Nucleus accumbens (tissue), 56 donors: ENCODE measurements around the gene SCAF8.
"Not testable (repeated sequence)": the region's sequence is repeated elsewhere in the genome, so short reads cannot be mapped to it uniquely, and the experiment has no call there.

Experiments
- DNase-seq, 56 donors: peaks; one replicate each; lab custom pipeline; 2025; lab: John Stamatoyannopoulos, UW

SCAF8 gene, protein sequence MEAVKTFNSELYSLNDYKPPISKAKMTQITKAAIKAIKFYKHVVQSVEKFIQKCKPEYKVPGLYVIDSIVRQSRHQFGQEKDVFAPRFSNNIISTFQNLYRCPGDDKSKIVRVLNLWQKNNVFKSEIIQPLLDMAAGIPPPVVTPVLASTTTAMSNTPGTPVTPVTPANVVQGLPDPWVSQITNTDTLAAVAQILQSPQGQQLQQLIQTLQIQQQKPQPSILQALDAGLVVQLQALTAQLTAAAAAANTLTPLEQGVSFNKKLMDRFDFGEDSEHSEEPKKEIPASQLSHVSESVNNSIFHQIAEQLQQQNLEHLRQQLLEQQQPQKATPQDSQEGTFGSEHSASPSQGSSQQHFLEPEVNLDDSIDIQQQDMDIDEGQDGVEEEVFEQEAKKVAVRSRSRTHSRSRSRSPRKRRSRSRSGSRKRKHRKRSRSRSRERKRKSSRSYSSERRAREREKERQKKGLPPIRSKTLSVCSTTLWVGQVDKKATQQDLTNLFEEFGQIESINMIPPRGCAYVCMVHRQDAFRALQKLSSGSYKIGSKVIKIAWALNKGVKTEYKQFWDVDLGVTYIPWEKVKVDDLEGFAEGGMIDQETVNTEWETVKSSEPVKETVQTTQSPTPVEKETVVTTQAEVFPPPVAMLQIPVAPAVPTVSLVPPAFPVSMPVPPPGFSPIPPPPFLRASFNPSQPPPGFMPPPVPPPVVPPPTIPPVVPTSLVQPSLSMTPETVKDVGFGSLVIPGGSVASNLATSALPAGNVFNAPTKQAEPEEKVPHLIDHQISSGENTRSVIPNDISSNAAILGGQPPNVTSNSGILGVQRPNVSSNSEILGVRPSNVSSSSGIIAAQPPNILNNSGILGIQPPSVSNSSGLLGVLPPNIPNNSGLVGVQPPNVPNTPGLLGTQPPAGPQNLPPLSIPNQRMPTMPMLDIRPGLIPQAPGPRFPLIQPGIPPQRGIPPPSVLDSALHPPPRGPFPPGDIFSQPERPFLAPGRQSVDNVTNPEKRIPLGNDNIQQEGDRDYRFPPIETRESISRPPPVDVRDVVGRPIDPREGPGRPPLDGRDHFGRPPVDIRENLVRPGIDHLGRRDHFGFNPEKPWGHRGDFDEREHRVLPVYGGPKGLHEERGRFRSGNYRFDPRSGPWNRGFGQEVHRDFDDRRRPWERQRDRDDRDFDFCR (N-terminal part only)

DNA sequence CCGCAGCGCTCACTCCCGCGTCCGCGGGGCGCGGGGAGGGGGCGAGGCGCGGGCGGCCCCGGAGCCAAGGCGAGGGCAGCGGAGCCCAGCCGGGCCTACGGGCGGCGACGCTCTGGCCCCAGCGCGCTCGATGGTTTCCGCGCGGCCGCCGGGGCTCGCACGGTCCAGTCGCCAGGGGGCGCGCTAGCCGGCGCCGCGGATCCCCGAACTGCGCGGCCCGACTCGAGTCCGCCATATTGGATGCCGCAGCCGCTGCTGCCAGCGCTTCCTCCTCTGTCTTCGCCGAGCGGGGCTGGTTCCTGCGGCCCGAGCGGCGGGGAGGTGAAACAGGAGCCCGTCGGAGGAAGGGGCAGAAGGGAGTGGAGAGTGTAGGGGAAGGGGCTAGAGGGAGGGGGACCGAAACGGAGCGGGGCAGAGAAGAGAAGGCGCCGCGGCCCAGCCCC lies at the start of gene SCAF8:
TSS of gene SCAF8 (plus strand) at position 234 of the 443 bp plus-strand sequence. CDS start 485 bp downstream, outside the sequence.
- DNase-seq = peak in 54 of 56 donors; percentile 31 to 93 (median 77)

DNA sequence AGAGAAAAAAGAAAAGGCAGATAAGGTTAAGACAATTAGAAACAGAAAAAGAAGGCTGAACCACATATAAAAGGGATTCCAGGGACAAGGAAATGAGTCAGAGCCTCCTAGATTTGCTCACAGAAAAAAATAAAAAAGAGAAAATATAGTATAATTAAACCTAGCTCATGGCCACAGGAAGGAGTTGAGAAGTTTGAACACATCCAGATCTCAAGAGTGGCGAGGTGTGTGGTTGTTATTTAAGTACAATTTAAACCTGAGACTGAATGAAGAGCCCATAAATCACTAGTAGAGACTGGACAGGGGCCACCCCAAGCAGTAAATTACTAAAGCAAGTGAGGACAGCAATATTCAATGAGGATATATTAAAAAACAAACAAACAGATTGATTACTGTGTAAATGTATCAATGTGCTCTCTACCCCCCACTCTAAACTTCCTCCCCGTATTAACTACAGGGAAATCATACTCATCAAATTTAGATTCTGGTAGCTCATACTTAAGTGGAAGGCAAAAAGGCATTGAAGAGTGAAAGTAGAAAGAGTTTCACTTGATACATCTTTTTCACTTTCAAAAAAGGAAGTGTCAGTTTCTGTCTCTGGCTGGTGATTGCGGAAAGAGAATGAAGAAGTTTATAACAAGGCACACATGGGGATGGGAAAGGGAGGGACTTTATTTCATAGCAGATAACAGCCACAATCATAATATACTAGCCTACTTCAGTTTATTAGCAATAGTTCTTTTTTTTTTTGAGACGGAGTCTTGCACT lies 49.3 kb upstream of the SCAF8 start:
- DNase-seq = no peak

DNA sequence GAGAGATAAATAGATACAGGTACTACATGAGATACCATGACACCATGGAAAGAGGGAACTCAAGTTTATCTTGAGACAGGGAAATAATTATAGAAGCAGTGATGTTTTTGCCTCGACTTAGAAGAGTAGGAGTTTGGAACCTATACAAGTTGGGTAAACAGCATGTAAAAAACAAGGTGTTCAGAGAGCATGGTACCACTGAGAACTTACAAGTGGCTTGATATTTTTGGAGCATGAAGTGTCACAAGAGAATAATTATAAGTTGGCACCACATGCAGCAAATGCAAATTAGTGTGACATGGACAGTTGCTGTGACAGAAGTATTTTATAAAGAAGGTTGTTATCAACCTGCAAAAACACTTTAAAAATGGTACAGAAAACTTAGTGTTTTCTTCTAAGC lies 47.1 kb upstream of the SCAF8 start:
- DNase-seq = no peak

DNA sequence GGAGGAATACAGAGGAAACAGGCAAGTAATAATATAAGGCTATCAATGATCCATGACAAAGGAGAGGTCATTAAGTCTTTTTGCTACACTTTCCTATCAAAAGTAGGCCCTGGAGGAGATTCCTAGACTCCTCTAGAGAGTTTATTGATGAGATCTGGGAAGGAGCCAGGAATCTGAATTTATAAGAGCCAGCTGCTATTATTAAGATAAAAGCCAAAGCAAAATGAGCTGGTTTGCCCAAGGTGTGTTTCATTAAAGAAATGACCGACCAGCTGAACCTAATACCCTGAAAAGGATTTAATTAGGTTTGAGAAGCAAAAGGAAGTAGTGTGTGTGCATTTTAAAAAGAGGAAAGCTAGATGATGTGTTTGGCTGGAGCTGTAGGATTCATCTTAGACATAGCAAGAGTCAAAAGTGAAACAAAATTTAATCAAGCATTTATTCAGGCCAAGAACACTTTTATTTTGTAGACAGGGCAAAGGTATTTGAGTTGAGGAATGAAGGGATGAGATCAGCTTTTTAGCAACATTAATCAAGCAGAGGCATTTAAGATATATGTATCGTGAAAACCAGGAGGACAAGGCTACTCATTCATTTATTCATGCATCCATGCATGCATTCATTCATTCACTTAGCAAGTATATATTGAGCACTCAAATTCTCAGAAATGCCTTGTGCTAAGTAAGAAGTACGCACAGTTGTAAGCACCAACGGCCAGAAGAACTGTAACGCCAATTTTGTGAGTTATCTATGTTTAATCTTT lies 43.5 kb upstream of the SCAF8 start:
- no peak for DNase-seq

DNA sequence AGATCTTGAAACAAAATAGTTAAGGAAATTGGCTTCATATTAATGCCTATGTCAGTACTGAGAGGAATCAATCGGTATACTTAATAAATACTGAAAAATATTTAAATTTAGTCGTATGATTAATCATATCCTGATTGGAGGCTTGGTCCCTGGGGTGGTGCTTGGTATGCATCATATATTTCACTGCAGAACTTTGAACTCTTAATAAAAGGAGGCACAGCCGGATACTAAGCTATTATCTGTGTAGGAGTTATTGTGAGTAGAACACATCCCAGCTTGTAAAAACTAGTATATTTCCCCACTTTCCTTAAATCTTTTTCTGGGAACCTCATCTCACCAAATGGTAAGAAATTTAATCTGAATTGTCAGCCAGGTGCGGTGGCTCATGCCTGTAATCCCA lies 42.4 kb upstream of the SCAF8 start:
- no peak for DNase-seq

DNA sequence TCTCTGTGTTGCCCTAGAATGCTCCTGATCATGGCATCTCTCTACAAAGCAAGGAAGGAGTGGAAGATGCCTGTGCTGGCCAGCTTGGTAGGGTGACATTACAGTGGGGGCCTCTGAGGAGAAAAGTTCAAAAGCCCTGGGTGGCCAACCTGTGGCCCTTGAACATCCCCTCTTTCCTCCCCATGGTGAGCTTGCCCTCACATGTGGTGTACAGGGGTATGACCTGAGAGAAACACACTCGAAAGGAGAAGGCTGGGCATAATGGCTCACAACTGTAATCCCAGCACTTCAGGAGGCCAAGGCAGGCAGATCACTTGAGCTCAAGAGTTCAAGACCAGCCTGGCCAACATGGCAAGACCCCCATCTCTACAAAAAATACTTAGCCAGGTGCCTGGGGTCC lies 36.6 kb upstream of the SCAF8 start:
- no peak for DNase-seq

DNA sequence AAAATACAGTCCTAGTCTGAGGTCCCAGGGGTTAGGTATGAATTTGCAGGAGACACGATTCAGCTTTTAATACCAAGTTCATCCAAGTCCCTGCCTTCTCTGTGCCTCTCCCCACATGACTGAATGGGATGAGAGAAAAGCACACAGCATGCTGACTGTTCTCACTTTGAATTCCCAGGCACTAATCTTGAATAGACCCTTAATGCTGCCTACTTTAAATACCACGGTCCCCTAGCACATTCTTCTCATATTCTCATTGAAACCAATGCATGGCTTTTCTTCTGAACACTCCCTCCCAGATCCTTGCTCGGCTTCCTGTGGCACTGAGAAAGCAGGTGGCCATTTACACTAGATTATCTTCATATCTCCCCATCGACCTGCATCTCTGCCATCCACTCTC lies 30.1 kb upstream of the SCAF8 start:
- no peak for DNase-seq

DNA sequence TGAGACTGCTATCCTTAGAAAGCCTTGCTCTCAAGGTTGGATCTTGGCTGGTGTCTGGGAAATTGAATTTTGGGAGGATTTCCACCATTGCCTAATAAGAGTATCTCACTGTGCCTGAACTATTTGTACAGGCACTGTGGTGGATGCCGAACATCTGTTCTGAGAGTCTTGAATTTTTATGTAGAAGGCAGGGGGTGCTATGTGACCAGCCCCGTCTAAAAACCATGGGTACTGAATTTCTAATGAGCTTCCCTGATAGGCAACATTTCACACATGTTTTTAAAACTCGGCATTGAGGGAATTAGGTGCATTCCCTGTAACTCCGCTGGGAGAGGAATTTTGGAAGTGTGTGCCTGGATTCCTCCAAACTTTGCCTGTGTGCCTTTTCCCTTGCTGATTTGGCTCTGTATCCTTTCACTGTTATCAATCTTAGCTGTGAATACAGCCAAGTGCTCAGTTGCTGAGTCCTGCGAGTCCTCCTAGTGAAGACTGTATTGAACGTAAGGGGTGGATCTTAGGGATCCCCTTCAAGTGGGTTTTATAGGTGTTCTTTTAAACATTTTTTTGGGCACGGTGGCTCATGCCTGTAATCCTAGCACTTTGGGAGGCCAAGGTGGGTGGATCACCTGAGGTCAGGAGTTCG lies 27.6 kb upstream of the SCAF8 start:
- no peak for DNase-seq

DNA sequence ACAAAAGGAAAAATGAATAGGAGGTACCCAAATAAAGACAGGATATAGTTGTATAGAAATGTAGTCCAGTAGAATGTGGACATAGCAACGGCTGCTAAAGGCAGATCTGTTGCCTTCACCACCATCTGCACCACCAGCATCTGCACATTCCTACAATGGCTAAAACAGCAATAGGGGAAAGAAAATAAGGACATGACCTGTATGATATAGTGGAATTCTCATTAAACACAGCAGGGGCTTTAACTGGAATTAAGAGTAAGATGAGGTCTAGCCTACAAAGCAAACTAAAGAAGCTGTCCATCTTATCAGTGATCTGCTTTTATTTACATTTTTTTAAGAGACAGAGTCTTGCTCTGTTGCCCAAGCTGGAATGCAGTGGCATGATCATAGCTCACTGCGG lies 26.8 kb upstream of the SCAF8 start:
- DNase-seq = no peak

DNA sequence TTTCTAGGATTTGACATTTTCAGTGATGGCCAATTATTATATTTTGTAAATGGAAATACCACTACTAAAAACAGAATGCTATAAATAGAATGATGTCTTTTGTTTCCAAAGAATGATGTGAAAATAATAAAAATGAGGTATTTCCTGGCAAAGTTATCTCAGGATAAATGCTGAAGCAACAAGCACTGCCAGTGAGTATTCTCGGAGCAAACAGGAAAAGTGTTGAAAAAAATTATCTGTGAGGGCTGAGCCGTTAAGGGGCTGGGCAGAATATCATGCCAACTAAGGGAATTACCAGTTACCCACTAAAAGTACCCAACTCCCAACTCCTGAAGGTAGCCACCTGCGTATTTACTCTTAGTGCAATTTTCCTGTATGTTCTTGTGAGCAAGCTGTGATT lies 23.6 kb upstream of the SCAF8 start:
- DNase-seq = no peak

DNA sequence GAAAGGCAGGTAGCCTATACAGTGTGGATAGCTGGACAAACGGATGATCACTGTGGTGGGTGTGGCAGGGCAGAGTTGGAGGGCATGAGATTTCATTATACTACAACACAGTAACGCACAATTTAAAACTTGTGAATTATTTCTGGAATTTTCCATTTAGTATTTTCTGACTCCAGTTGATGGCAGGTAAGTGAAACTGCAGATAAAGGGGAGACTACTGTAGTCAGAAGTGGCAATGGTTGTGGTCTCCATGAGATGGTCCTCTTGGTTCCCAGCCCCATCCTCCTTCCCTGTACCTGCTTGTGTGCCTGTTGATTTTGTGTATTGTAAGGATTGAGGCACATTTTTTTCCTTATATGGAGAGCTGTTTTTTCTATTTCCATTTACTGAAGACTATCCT lies 22.5 kb upstream of the SCAF8 start:
- no peak for DNase-seq

DNA sequence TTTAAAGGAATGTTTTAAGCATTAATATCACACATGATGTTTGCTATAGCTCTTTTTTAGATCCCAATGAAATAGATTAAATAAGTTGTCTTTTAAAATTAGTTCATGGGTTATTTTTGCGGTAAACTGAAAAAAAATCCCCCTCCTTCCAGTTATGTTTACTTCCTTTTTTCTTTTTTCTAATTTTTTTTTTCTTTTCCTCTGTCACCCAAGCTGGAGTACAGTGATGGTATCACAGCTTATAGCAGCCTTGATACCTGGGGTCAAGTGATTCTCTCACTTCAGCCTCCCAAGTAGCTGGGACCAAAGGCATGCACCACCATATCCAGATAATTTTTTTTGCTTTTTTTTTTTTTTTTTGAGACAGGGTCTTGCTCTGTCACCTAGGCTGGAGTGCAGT lies 17.8 kb upstream of the SCAF8 start:
- no peak for DNase-seq

DNA sequence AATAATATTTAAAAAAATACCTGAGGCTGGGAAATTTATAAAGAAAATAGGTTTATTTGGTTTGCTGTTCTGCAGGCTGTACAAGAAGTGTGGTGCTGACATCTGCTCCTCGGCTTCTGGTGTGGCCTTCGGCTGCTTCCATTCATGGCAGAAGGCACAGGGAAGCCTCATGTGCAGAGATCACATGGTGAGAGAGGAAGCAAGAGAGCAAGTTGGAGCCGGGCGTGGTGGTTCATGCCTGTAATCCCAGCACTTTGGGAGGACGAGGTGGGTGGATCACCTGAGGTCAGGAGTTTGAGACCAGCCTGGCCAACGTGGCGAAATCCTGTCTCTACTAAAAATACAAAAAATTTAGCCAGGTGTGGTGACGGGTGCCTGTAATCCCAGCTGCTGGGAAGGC lies 16.9 kb upstream of the SCAF8 start:
- not testable (repeated sequence) for DNase-seq

DNA sequence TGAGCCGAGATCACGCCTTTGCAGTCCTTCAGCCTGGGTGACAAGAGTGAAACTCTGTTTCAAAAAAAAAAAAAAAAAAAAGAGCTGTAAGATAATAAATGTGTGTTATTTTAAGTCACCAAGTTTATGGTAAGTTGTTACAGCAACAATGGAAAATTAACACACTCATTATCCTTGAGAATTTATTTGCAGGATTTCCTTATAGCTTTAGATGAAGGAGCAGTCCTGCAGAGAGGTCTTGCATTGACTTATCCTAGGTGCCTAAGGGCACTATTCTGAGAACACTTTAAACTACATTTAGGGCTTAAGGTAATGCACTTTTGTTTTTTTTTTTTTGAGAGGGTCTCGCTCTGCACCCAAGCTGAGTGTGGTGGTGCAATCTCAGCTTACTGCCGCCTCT lies 13.8 kb upstream of the SCAF8 start:
- DNase-seq = no peak

DNA sequence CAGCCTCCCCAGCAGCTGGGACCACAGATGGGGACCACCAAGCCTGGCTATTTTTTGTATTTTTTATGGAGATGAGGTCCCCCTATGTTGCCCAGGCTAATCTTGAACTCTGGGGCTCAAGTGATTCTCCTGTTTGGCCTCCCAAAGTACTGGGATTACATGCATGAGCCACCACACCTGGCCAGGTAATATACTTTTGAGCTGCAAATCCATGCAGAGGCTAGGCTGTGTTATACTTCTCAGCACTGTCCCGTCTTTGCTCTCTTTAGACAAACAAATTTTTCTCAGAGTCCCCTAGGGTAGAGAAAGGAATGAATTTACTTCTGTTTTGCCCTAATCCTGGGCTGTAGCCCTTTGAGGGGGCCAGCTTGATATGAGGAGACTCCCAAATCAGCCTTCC lies 13.4 kb upstream of the SCAF8 start:
- no peak for DNase-seq

DNA sequence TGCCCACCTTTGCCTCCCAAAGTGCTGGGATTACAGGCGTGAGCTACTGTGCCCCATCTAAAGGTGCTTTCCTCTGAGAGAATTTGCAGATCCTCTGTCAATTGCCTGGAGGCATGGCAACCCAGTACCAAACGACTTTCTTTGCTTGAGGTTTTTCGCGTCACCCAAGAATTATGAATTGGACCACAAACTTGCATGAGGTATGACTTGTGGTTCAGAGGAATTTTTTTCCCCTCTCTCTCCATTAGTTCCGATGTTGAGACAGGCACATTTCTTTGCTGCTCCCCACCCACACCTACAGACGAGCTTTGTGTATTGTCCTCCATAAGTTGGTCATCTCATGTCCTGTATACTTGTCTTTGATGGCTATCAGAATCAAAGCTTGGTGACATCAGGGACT lies 11.8 kb upstream of the SCAF8 start:
- no peak for DNase-seq

DNA sequence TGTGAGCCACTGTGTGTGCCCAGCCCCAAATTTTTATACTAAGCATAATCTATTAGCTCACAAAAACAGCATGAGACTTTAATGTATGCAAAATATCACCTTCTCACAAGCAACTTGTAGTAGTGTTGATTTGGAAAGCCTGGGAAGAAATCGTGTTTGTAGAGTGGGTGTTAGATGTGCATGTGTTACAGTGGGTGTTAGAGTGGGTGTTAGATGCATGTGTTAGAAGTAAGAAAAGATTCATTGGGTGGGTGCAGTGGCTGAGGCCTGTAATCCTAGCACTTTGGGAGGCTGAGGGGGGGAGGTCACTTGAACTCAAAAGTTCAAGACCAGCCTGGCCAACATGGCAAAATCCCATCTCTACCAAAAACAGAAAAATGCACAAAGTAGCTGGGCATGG lies 6.3 kb upstream of the SCAF8 start:
- DNase-seq = no peak

DNA sequence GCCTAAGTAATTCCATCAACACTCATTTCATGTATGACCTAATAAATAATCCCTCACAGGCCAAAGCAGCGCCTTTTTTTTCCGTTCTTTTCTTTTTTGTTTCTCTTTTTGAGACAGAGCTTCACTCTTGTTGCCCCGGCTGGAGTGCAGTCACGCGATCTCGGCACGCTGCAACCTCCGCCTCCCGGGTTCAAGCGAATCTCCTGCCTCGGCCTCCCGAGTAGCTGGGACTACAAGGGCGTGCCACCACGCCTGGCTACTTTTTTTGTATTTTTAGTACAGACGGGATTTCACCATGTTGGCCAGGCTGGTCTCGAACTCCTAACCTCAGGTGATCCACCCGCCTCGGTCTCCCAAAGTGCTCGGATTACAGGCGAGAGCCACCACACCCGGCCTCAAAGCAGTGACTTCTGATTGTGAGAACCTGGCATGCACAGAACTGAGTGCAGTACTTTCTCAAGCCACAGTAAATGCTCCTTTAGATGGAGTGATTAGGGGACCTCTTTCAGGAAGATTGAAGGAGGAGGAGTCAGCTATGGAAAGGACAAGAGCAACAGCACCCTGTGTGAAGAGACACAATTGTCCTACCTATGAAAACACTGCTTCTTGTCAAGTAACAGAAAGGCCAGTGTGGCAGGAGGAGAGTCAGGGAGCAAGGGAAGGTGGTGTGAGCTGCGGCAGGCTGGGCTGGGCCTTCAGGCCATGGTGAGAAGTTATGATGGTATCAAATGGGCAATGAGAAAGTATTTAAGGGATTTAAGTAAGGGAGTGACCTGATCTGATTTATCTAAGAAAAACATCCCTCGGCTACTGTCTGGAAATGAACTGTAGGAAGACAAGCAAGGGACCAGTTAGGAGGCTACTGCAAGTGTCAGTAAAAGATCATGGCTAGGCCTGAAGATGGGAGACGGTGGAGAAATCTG lies 1.7 kb upstream of the SCAF8 start:
- no peak for DNase-seq
